WTC11 (cell line): ENCODE data around the gene PHB1. TPM values are rescaled to one million over a fixed set of nuclear protein-coding genes. Genes with fewer than 3 reads are reported as not detected.

Experiments used
- ATAC-seq: fragments of 200-7000 bp; cut with Tn5 transposase; 2 replicates; pipeline ENCODE4 v1.10.0; 2021; ENCODE audit warnings: mild to moderate bottlenecking, moderate library complexity
- CTCF ChIA-PET: fragments of 300-600 bp; sonication (Branson Sonifier 250); formaldehyde crosslinking; loops from one replicate; lab custom pipeline; 2021; ENCODE audit warnings: antibody characterized with exemption; lab: Charles Lee
- POLR2A ChIA-PET: fragments of 350-600 bp; sonication (Branson Sonifier 250); formaldehyde crosslinking; loops from one replicate; lab custom pipeline; 2021; ENCODE audit warnings: antibody characterized with exemption; lab: Charles Lee
- DNase-seq: peaks from one replicate; pipeline ENCODE4 v3.0.0; 2021; ENCODE audit warnings: low spot score
- H3K27ac Mint-ChIP-seq: 2 replicates; pipeline ENCODE4 v1.8.0; 2021; ENCODE audit warnings: mixed read lengths
- H3K27me3 Mint-ChIP-seq: 2 replicates; pipeline ENCODE4 v1.8.0; 2021; ENCODE audit warnings: low read depth, mild to moderate bottlenecking, moderate library complexity, mixed read lengths
- H3K36me3 Mint-ChIP-seq: 2 replicates; pipeline ENCODE4 v1.8.0; 2021; ENCODE audit warnings: mixed read lengths
- H3K4me1 Mint-ChIP-seq: 2 replicates; pipeline ENCODE4 v1.8.0; 2022; ENCODE audit warnings: mixed read lengths
- H3K4me3 Mint-ChIP-seq: 2 replicates; pipeline ENCODE4 v1.8.0; 2021; ENCODE audit warnings: mild to moderate bottlenecking, moderate library complexity, mixed read lengths
- H3K9me3 Mint-ChIP-seq: 2 replicates; pipeline ENCODE4 v1.8.0; 2021; ENCODE audit warnings: mixed read lengths
- AFF4 ChIP-seq: sonication (generic); formaldehyde crosslinking; IDR thresholded peaks from 2 replicates; pipeline ENCODE4 v1.8.1; 2023; ENCODE audit warnings: mild to moderate bottlenecking, missing genetic modification reagents, borderline replicate concordance
- AR ChIP-seq: fragments of 250-450 bp; sonication (Bioruptor Pico); IDR thresholded peaks from 2 replicates; pipeline ENCODE4 v1.9.0; 2021; ENCODE audit warnings: mild to moderate bottlenecking
- CTCF ChIP-seq: fragments of 200-600 bp; IDR thresholded peaks from 2 replicates; pipeline ENCODE4 v1.8.0; 2022; ENCODE audit warnings: antibody characterized with exemption
- ESRRA ChIP-seq: sonication (generic); formaldehyde crosslinking; IDR thresholded peaks from 2 replicates; pipeline ENCODE4 v1.8.1; 2022; ENCODE audit warnings: mild to moderate bottlenecking, missing genetic modification reagents, borderline replicate concordance
- FOXP1 ChIP-seq: sonication (generic); formaldehyde crosslinking; IDR thresholded peaks from 2 replicates; pipeline ENCODE4 v1.8.0; 2022; ENCODE audit warnings: missing genetic modification reagents, mild to moderate bottlenecking, moderate library complexity, borderline replicate concordance
- NFE2L1 ChIP-seq: sonication (generic); formaldehyde crosslinking; IDR thresholded peaks from 2 replicates; pipeline ENCODE4 v1.8.1; 2023; ENCODE audit warnings: missing genetic modification reagents
- STAT6 ChIP-seq: sonication (generic); formaldehyde crosslinking; conservative IDR thresholded peaks from 2 replicates; pipeline ENCODE4 v1.8.1; 2023; ENCODE audit warnings: mild to moderate bottlenecking, low read depth, missing genetic modification reagents, moderate library complexity
- TEAD4 ChIP-seq: sonication (generic); formaldehyde crosslinking; IDR thresholded peaks from 2 replicates; pipeline ENCODE4 v1.8.0; 2022; ENCODE audit warnings: mild to moderate bottlenecking, missing genetic modification reagents
- ZNF219 ChIP-seq: sonication (generic); formaldehyde crosslinking; IDR thresholded peaks from 2 replicates; pipeline ENCODE4 v1.8.0; 2023; ENCODE audit warnings: missing genetic modification reagents, mild to moderate bottlenecking, borderline replicate concordance
- total RNA-seq: library from RNA; stranded (reverse); gene quantifications from 3 replicates; pipeline ENCODE4 v1.2.3, GENCODE V29; 2021
- TF ChIP-seq, protein P1 (sequence below): sonication (generic); formaldehyde crosslinking; IDR thresholded peaks from 2 replicates; pipeline ENCODE4 v1.8.1; 2022; ENCODE audit warnings: mild to moderate bottlenecking, missing genetic modification reagents, moderate library complexity, borderline replicate concordance

PHB1 gene
- total RNA-seq, 1 experiment from 2014 or later = 375 TPM

- ChIA-PET CTCF (interaction anchor here (0.7 to 4.9 kb wide), 3 partner anchors 18 to 141 kb away, joined by 4 to 23 read pairs (median 4); no protein-coding TSS in a partner anchor), POLR2A (no interaction called here)
- Mint-ChIP-seq H3K27me3 (no peaks in the 10 kb centered on the region; the same call in 1 of the 2 replicates), H3K4me3 (no peak overlapping the region), H3K4me1 (peaks cover 2% of the 10 kb centered on the region), H3K36me3 (no peaks in the 10 kb centered on the region), H3K27ac (no peak overlapping the region)
- no peak for DNase-seq
- no peak for TF ChIP-seq AR (CRISPR knock-in tag)
- TF ChIP-seq, all 79 proteins: peak for 0
- ATAC-seq = no peak
- H3K9me3 Mint-ChIP-seq = no peaks in the 10 kb centered on the region
Observed at GRCh38 chr17:49388692-49389513, 25.8 kb downstream of the PHB1 start.

- no peaks in the 10 kb centered on the region for H3K9me3 Mint-ChIP-seq
- ChIA-PET CTCF (interaction anchor here (1.3 to 4.9 kb wide), 3 partner anchors 17 to 22 kb away, joined by 4 to 23 read pairs (median 5); no protein-coding TSS in a partner anchor), POLR2A (no interaction called here)
- H3K4me3 Mint-ChIP-seq = no peak overlapping the region
- no peak overlapping the region for H3K27ac Mint-ChIP-seq
- TF ChIP-seq TEAD4 (CRISPR knock-in tag) (no peak), AR (CRISPR knock-in tag) (no peak)
- TF ChIP-seq, protein P1, sequence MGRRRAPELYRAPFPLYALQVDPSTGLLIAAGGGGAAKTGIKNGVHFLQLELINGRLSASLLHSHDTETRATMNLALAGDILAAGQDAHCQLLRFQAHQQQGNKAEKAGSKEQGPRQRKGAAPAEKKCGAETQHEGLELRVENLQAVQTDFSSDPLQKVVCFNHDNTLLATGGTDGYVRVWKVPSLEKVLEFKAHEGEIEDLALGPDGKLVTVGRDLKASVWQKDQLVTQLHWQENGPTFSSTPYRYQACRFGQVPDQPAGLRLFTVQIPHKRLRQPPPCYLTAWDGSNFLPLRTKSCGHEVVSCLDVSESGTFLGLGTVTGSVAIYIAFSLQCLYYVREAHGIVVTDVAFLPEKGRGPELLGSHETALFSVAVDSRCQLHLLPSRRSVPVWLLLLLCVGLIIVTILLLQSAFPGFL = no peak
- DNase-seq (no peak), ATAC-seq (no peak)
- peaks cover 2% of the 10 kb centered on the region for H3K4me1 Mint-ChIP-seq
- no peaks in the 10 kb centered on the region; the same call in 1 of the 2 replicates for H3K27me3 Mint-ChIP-seq
- H3K36me3 Mint-ChIP-seq = no peaks in the 10 kb centered on the region
Observed at GRCh38 chr17:49388290-49388640, 26.4 kb downstream of the PHB1 start.

GRCh38 chr17:49387498-49388289, 27.0 kb downstream of the PHB1 start:
- ATAC-seq (no peak), DNase-seq (no peak)
- ChIA-PET POLR2A (no interaction called here), CTCF (interaction anchor here (0.6 to 4.9 kb wide), 7 partner anchors 11 to 97 kb away, joined by 3 to 23 read pairs (median 4); no protein-coding TSS in a partner anchor)
- Mint-ChIP-seq H3K9me3 (no peaks in the 10 kb centered on the region), H3K27me3 (no peaks in the 10 kb centered on the region; the same call in 1 of the 2 replicates), H3K4me1 (peaks cover 2% of the 10 kb centered on the region), H3K27ac (no peak overlapping the region), H3K4me3 (no peak overlapping the region), H3K36me3 (no peaks in the 10 kb centered on the region)
- TF ChIP-seq CTCF (no peak), ZNF219 (CRISPR knock-in tag) (no peak), STAT6 (CRISPR knock-in tag) (no peak), FOXP1 (CRISPR knock-in tag) (no peak), AFF4 (CRISPR knock-in tag) (no peak), NFE2L1 (CRISPR knock-in tag) (no peak), ESRRA (CRISPR knock-in tag) (no peak)
